Nephron progenitor cell (in vitro differentiated cells): ENCODE data around the gene OR5B2.

Experiments used
- DNase-seq: peaks from one replicate; pipeline ENCODE4 v3.0.0; 2021
- H3K27ac Mint-ChIP-seq: 2 replicates; pipeline ENCODE4 v1.8.0; 2021; ENCODE audit warnings: mild to moderate bottlenecking, moderate library complexity, mixed read lengths
- H3K27me3 Mint-ChIP-seq: 2 replicates; pipeline ENCODE4 v1.8.0; 2021; ENCODE audit warnings: mild to moderate bottlenecking, low read depth, mixed read lengths; ENCODE audit not compliant: poor library complexity
- H3K36me3 Mint-ChIP-seq: 2 replicates; pipeline ENCODE4 v1.8.0; 2021; ENCODE audit warnings: low read depth, mixed read lengths
- H3K4me1 Mint-ChIP-seq: 2 replicates; pipeline ENCODE4 v1.8.0; 2021; ENCODE audit warnings: mixed read lengths
- H3K4me3 Mint-ChIP-seq: 2 replicates; pipeline ENCODE4 v1.8.0; 2021; ENCODE audit warnings: mild to moderate bottlenecking, moderate library complexity, mixed read lengths
- H3K9me3 Mint-ChIP-seq: 2 replicates; pipeline ENCODE4 v1.8.0; 2021; ENCODE audit warnings: mild to moderate bottlenecking, moderate library complexity, mixed read lengths
- TF ChIP-seq, protein P1 (sequence below): fragments of 200-600 bp; sonication (generic); IDR thresholded peaks from 2 replicates; pipeline ENCODE4 v1.5.0; 2021; ENCODE audit warnings: antibody characterized with exemption

Gene OR5B2

DNA sequence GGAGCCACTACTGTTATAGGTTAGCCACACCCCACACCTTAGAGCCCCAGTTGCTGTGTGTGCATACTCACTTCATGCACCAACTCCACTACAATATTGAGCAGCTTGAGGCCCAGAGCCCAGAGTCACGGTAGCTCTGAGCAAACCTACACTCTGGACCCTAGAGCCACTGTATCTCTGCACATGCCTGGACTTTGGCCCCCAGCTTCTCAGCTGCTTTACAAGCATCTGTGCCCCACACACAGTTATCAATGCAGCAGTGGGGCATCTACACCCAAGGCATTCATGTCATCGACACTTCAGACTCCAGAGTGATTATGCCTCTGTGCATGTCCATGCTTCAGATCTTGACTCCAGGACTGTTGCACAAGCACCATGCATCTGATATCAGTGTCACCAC is 16.4 kb upstream of the OR5B2 start:
- no peaks in the 10 kb centered on the region for H3K4me1 Mint-ChIP-seq
- H3K36me3 Mint-ChIP-seq = no peaks in the 10 kb centered on the region
- TF ChIP-seq, protein P1, sequence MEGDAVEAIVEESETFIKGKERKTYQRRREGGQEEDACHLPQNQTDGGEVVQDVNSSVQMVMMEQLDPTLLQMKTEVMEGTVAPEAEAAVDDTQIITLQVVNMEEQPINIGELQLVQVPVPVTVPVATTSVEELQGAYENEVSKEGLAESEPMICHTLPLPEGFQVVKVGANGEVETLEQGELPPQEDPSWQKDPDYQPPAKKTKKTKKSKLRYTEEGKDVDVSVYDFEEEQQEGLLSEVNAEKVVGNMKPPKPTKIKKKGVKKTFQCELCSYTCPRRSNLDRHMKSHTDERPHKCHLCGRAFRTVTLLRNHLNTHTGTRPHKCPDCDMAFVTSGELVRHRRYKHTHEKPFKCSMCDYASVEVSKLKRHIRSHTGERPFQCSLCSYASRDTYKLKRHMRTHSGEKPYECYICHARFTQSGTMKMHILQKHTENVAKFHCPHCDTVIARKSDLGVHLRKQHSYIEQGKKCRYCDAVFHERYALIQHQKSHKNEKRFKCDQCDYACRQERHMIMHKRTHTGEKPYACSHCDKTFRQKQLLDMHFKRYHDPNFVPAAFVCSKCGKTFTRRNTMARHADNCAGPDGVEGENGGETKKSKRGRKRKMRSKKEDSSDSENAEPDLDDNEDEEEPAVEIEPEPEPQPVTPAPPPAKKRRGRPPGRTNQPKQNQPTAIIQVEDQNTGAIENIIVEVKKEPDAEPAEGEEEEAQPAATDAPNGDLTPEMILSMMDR = no peak
- no peak overlapping the region for H3K4me3 Mint-ChIP-seq
- no peak for DNase-seq
- peaks cover 16% of the 10 kb centered on the region for H3K27me3 Mint-ChIP-seq
- H3K9me3 Mint-ChIP-seq = peaks cover 35% of the 10 kb centered on the region
- H3K27ac Mint-ChIP-seq = no peak overlapping the region

DNA sequence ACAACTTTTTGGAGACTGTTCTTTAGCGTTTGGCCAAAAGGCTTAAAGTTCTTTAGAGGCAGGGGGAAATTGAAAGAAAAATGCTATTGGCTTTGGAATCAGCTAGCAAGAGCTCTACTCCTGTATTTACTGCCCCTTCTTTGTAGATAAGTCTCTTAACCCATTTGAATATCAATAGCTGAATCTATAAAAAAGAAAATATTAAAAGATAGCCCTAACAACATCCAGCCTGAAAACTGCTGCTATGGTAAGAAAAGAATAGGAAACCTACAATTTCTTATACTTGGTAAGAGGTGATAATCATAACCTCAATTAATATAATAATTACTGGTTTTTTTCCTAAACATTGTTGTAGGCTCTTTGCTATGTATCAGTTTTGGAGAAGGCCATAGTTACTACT is 14.2 kb upstream of the OR5B2 start, which contains the start of gene OR5B12:
TSS of gene OR5B12 (minus strand) at position 101 of the 400 bp plus-strand sequence. CDS start 2,085 bp downstream, outside the sequence.
- H3K4me1 Mint-ChIP-seq = no peaks in the 10 kb centered on the region
- TF ChIP-seq, protein P1 = no peak
- peaks cover 20% of the 10 kb centered on the region for H3K9me3 Mint-ChIP-seq
- no peak within 1 kb of the TSS for H3K27ac Mint-ChIP-seq
- no peak for DNase-seq
- H3K27me3 Mint-ChIP-seq = peaks cover 12% of the 10 kb centered on the region
- H3K36me3 Mint-ChIP-seq = no peaks in the 10 kb centered on the region
- H3K4me3 Mint-ChIP-seq = no peak within 1 kb of the TSS

DNA sequence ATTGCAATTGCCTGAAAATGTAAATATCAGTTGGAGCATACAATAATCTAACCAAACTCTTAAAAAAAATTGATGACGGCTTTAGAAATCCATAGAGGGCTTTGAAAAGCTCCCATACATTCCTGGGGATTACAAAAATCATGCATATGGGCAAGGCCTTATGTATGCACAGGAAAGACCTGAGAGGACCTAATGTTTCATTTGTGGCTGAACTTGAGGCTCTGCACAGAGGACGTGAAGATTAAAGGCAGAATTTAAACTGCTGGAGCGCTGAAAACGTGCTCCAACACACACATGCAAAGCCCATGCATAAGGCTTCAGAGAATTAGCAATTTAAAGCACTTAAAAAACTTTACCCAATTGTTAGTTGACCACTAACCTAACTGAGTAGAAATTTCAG is 10.6 kb upstream of the OR5B2 start:
- Mint-ChIP-seq H3K9me3 (peaks cover 4% of the 10 kb centered on the region), H3K36me3 (no peaks in the 10 kb centered on the region), H3K27ac (no peak overlapping the region), H3K27me3 (no peaks in the 10 kb centered on the region), H3K4me1 (no peaks in the 10 kb centered on the region), H3K4me3 (no peak overlapping the region)
- TF ChIP-seq, protein P1 = no peak
- no peak for DNase-seq

DNA sequence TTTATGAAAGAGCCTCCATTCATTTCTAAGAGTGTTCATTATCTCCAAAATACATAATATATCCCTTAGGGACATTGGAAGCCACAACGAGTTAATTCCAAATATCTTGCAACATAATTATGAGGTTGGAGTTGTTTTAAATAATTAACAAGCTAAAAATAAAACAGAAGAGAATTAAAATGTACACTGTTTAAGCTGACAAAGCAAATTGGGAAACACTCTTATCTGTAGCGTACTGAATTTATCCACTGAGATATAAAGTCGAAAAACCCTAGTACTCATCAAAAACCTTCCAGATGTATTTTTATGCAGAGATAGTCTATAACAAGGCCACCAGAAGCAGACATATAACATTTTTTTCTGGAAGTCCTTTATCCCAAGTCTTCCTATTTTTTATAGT is 6.3 kb upstream of the OR5B2 start:
- TF ChIP-seq, protein P1 = no peak
- Mint-ChIP-seq H3K4me3 (no peak overlapping the region), H3K9me3 (peaks cover 4% of the 10 kb centered on the region), H3K27me3 (no peaks in the 10 kb centered on the region), H3K4me1 (no peaks in the 10 kb centered on the region), H3K27ac (no peak overlapping the region), H3K36me3 (no peaks in the 10 kb centered on the region)
- no peak for DNase-seq

DNA sequence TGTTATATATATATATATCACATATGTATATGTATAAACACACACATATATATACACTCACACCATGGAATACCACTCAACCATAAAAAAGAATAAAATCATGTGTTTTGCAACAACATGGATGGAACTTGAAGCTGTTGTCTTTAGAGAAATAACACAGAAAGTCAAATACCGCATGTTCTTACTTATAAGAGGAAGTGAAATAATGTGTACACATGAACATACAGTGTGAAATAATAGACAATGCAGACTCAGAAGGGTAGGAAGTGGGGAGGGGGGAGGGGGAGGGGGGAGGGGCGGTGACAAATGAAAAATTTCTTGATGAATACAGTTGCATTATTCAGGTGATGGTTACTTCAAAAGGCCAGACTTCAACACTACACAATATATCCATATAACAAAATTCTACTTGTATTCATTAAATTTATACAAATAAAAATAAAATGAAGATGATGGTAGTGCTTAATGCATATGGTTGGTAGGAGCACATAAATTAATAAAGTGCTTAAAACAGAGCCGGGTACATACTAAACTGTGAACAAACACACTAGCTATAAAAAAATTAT is 5.8 kb upstream of the OR5B2 start:
- peaks cover 4% of the 10 kb centered on the region for H3K9me3 Mint-ChIP-seq
- TF ChIP-seq, protein P1 = no peak
- no peaks in the 10 kb centered on the region for H3K27me3 Mint-ChIP-seq
- no peak overlapping the region for H3K27ac Mint-ChIP-seq
- DNase-seq = no peak
- H3K4me1 Mint-ChIP-seq = no peaks in the 10 kb centered on the region
- no peak overlapping the region for H3K4me3 Mint-ChIP-seq
- H3K36me3 Mint-ChIP-seq = no peaks in the 10 kb centered on the region

DNA sequence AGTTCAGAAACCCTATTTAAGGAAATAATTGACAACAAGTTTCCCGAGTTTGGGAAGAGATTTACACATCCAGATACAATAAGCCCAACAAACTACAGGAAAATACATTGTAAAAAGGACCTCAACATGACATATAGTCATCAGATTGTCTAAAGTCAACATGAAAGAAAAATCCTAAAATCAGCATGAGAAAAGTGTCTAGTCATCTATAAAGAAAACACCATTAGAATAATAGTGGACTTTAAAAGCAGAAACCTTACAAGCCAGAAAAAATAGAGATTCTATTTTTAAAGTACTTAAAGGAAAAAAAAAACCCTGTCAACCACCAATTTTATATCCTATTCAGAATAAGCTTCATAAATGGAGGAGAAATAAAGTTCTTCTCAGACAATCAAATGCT is 1.4 kb upstream of the OR5B2 start:
- Mint-ChIP-seq H3K4me1 (no peaks in the 10 kb centered on the region), H3K27ac (no peak overlapping the region), H3K4me3 (no peak overlapping the region), H3K27me3 (no peaks in the 10 kb centered on the region), H3K9me3 (no peaks in the 10 kb centered on the region), H3K36me3 (no peaks in the 10 kb centered on the region)
- DNase-seq = no peak
- TF ChIP-seq, protein P1 = no peak
